H9 (cell line): ENCODE results near the gene LGALS7B. TPM values are rescaled to one million over a fixed set of nuclear protein-coding genes. Genes with fewer than 3 reads are reported as not detected.
"Not testable (repeated sequence)": the region's sequence is repeated elsewhere in the genome, so short reads cannot be mapped to it uniquely, and the experiment has no call there.

Experiments used
- DNase-seq: peaks from one replicate; pipeline ENCODE4 v3.0.0-alpha.2; 2017
- H2AFZ ChIP-seq: one replicate; pipeline ENCODE4 v1.6.1; 2013; ENCODE audit warnings: mild to moderate bottlenecking, low read length, control low read depth, moderate library complexity
- H2AK5ac ChIP-seq: 2 replicates; pipeline ENCODE4 v1.6.1; 2013; ENCODE audit warnings: low read length, control low read depth, mixed read lengths; ENCODE audit not compliant: insufficient read length
- H2BK120ac ChIP-seq: one replicate; pipeline ENCODE4 v1.6.1; 2013; ENCODE audit warnings: low read depth, mild to moderate bottlenecking, low read length, control low read depth, inconsistent platforms; ENCODE audit not compliant: poor library complexity, severe bottlenecking
- H2BK12ac ChIP-seq: 2 replicates; pipeline ENCODE4 v1.6.1; 2013; ENCODE audit warnings: low read length, control low read depth, mixed read lengths, low read depth; ENCODE audit not compliant: insufficient read length
- H2BK15ac ChIP-seq: 2 replicates; pipeline ENCODE4 v1.6.1; 2013; ENCODE audit warnings: low read depth, low read length, control low read depth
- H2BK20ac ChIP-seq: one replicate; pipeline ENCODE4 v1.6.1; 2013; ENCODE audit warnings: low read depth, mild to moderate bottlenecking, low read length, control low read depth, inconsistent platforms; ENCODE audit not compliant: poor library complexity, severe bottlenecking
- H2BK5ac ChIP-seq: 2 replicates; pipeline ENCODE4 v1.6.1; 2013; ENCODE audit warnings: low read length, control low read depth, mixed read lengths; ENCODE audit not compliant: insufficient read length
- H3K14ac ChIP-seq: 2 replicates; pipeline ENCODE4 v1.6.1; 2013; ENCODE audit warnings: low read length, control low read depth; ENCODE audit not compliant: insufficient read depth
- H3K18ac ChIP-seq: 2 replicates; pipeline ENCODE4 v1.6.1; 2013; ENCODE audit warnings: low read depth, mild to moderate bottlenecking, mixed read lengths, low read length, control low read depth; ENCODE audit not compliant: insufficient read length
- H3K23ac ChIP-seq: 2 replicates; pipeline ENCODE4 v1.6.1; 2013; ENCODE audit warnings: low read length, control low read depth, mixed read lengths, low read depth; ENCODE audit not compliant: insufficient read length
- H3K23me2 ChIP-seq: 2 replicates; pipeline ENCODE4 v1.6.1; 2013; ENCODE audit warnings: low read depth, mild to moderate bottlenecking, mixed read lengths, low read length, control low read depth; ENCODE audit not compliant: insufficient read length, poor library complexity, severe bottlenecking
- H3K27ac ChIP-seq: 2 replicates; pipeline ENCODE4 v1.5.1; 2013; ENCODE audit warnings: low read length, control low read depth, mixed read lengths, low read depth; ENCODE audit not compliant: insufficient read length
- H3K27me3 ChIP-seq: 2 replicates; pipeline ENCODE4 v1.6.1; 2013; ENCODE audit warnings: low read length, control low read depth, inconsistent platforms; ENCODE audit not compliant: insufficient read depth
- H3K4ac ChIP-seq: 2 replicates; pipeline ENCODE4 v1.6.1; 2013; ENCODE audit warnings: low read depth, mild to moderate bottlenecking, control low read depth, inconsistent platforms, low read length, moderate library complexity
- H3K4me1 ChIP-seq: 2 replicates; pipeline ENCODE4 v1.6.1; 2013; ENCODE audit warnings: low read length, control low read depth, inconsistent platforms; ENCODE audit not compliant: insufficient read depth
- H3K4me2 ChIP-seq: 2 replicates; pipeline ENCODE4 v1.6.1; 2013; ENCODE audit warnings: low read length, control low read depth, mixed read lengths; ENCODE audit not compliant: insufficient read length, insufficient read depth
- H3K56ac ChIP-seq: 2 replicates; pipeline ENCODE4 v1.6.1; 2013; ENCODE audit warnings: low read depth, mild to moderate bottlenecking, mixed read lengths, low read length, control low read depth; ENCODE audit not compliant: insufficient read length
- H3K79me1 ChIP-seq: 2 replicates; pipeline ENCODE4 v1.6.1; 2013; ENCODE audit warnings: low read depth, mild to moderate bottlenecking, moderate library complexity, low read length, control low read depth, inconsistent platforms; ENCODE audit not compliant: insufficient read depth, poor library complexity, severe bottlenecking
- H3K79me2 ChIP-seq: 2 replicates; pipeline ENCODE4 v1.6.1; 2013; ENCODE audit warnings: low read length, control low read depth, inconsistent platforms; ENCODE audit not compliant: insufficient read depth
- H3K9ac ChIP-seq: 2 replicates; pipeline ENCODE4 v1.6.1; 2013; ENCODE audit warnings: low read length, control low read depth, mixed read lengths; ENCODE audit not compliant: insufficient read length; ENCODE audit errors: extremely low read depth
- H3K9me3 ChIP-seq: one replicate; pipeline ENCODE4 v1.6.1; 2013; ENCODE audit warnings: low read depth, low read length, inconsistent platforms; ENCODE audit not compliant: control insufficient read depth
- H3T11ph ChIP-seq: one replicate; pipeline ENCODE4 v1.6.1; 2013; ENCODE audit warnings: mild to moderate bottlenecking, low read length, control low read depth, inconsistent platforms
- H4K20me1 ChIP-seq: one replicate; pipeline ENCODE4 v1.6.1; 2013; ENCODE audit not compliant: control insufficient read depth, insufficient read length, insufficient read depth
- H4K5ac ChIP-seq: 2 replicates; pipeline ENCODE4 v1.6.1; 2013; ENCODE audit warnings: low read depth, mild to moderate bottlenecking, mixed read lengths, low read length, control low read depth; ENCODE audit not compliant: insufficient read length
- H4K8ac ChIP-seq: replicated peaks from 2 replicates; pipeline ENCODE4 v1.6.1; 2013; ENCODE audit warnings: low read length, control low read depth, mixed read lengths, low read depth; ENCODE audit not compliant: insufficient read length
- H4K91ac ChIP-seq: 2 replicates; pipeline ENCODE4 v1.6.1; 2013; ENCODE audit warnings: low read depth, mild to moderate bottlenecking, moderate library complexity, mixed read lengths, low read length, control low read depth; ENCODE audit not compliant: insufficient read length
- H3K27ac Mint-ChIP-seq, 3 experiments: 2 replicates in 2 of 3; 3 replicates in 1 of 3; pipeline ENCODE4 v1.8.0; 2020 to 2021; ENCODE audit warnings: mixed read lengths in 3 of 3, mild to moderate bottlenecking in 1 of 3, moderate library complexity in 1 of 3
- H3K27me3 Mint-ChIP-seq: 2 replicates; pipeline ENCODE4 v1.8.0; 2021; ENCODE audit warnings: low read depth, mild to moderate bottlenecking, moderate library complexity, mixed read lengths
- H3K36me3 Mint-ChIP-seq, 3 experiments: 2 replicates in 2 of 3; 3 replicates in 1 of 3; pipeline ENCODE4 v1.8.0; 2020 to 2021; ENCODE audit warnings: low read depth in 3 of 3, mixed read lengths in 3 of 3; ENCODE audit not compliant: insufficient read depth in 1 of 3
- H3K4me1 Mint-ChIP-seq, 2 experiments: 2 replicates each; pipeline ENCODE4 v1.8.0; 2020; ENCODE audit warnings: mixed read lengths in 2 of 2
- H3K4me3 Mint-ChIP-seq, 2 experiments: 2 replicates in 1 of 2; 3 replicates in 1 of 2; pipeline ENCODE4 v1.8.0; 2020 to 2021; ENCODE audit warnings: mild to moderate bottlenecking in 2 of 2, mixed read lengths in 2 of 2, moderate library complexity in 1 of 2
- H3K9me3 Mint-ChIP-seq, 2 experiments: 2 replicates in 1 of 2; 3 replicates in 1 of 2; pipeline ENCODE4 v1.8.0; 2020; ENCODE audit warnings: mild to moderate bottlenecking in 2 of 2, mixed read lengths in 2 of 2, moderate library complexity in 1 of 2
- WGBS: extraction: QIAGEN DNeasy Blood & Tissue Kit; methylation state at CpG from one replicate; pipeline ENCODE4 v1.1.7; 2013; ENCODE audit warnings: missing lambda C conversion rate, low lambda C conversion rate, mixed read lengths; ENCODE audit not compliant: insufficient read length; ENCODE audit errors: extremely low coverage; 5-methylcytosine and 5-hydroxymethylcytosine counted together
- total RNA-seq: library from RNA; stranded (reverse); gene quantifications from 2 replicates; pipeline ENCODE4 v1.2.1, GENCODE V29; 2021

The LGALS7B gene
- total RNA-seq, 1 experiment from 2014 or later, result 0.90 TPM

GRCh38 chr19:38825936-38826335, 36.9 kb downstream of the LGALS7B start:
- H3K23me2 ChIP-seq, H3K27ac ChIP-seq, H3K4me3 Mint-ChIP-seq, H3K9me3 ChIP-seq, H3K27ac Mint-ChIP-seq, H4K5ac ChIP-seq, H3K23ac ChIP-seq, H3K9ac ChIP-seq, H3K18ac ChIP-seq, H2BK5ac ChIP-seq, H3K4ac ChIP-seq, H4K8ac ChIP-seq, H3K56ac ChIP-seq, H2BK15ac ChIP-seq, H2BK120ac ChIP-seq, H2AFZ ChIP-seq, H2BK12ac ChIP-seq, H2BK20ac ChIP-seq, H3K27me3 ChIP-seq, H3T11ph ChIP-seq, H3K79me2 ChIP-seq, H3K79me1 ChIP-seq, DNase-seq, H3K4me2 ChIP-seq, H4K20me1 ChIP-seq, H4K91ac ChIP-seq, H3K27me3 Mint-ChIP-seq, H3K14ac ChIP-seq, H3K4me1 ChIP-seq, H2AK5ac ChIP-seq: not testable (repeated sequence)
- H3K36me3 Mint-ChIP-seq, result peaks cover 35 to 58% (median 50%) of the 10 kb centered on the region in 3 experiments
- H3K9me3 Mint-ChIP-seq, result peaks cover 8 to 13% of the 10 kb centered on the region in 2 experiments
- H3K4me1 Mint-ChIP-seq, result peaks cover 40 to 49% of the 10 kb centered on the region in 2 experiments
- no CpG with 5 or more reads among the region's 7 CpGs for WGBS
